ENCODE measurements around the gene LARGE2.
A peak's percentile ranks its signal among the peaks of the same experiment; 100 is the strongest.

Gene LARGE2

GRCh38 chr11:45930951-45931570, 8.6 kb downstream of the LARGE2 start:
- DNase-seq, result no peak

- DNase-seq, result no peak
Measured at GRCh38 chr11:45931739-45932138, 9.3 kb downstream of the LARGE2 start.

DNA sequence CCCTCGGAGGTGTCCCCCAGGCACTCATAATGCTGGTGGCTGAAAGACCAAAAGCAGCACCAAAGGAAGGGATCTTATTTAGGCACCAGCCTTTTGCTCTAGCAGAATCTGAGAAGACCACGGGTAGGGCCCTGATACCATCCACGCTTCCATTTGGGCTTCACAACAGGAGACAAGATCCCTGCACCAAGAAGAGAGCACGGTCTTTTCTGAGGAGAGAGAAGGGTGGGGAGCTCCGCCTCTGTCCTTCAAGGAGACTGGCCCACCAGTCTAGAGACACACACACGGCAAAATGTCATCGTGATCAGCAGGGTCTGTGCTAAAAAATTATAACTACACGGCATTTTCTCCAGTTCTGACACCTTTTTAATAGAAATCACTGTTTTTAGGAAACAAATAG, 9.8 kb downstream of the LARGE2 start:
- no peak for DNase-seq

GRCh38 chr11:45933131-45933831, 10.8 kb downstream of the LARGE2 start:
- DNase-seq, result peak; percentile 8

DNA sequence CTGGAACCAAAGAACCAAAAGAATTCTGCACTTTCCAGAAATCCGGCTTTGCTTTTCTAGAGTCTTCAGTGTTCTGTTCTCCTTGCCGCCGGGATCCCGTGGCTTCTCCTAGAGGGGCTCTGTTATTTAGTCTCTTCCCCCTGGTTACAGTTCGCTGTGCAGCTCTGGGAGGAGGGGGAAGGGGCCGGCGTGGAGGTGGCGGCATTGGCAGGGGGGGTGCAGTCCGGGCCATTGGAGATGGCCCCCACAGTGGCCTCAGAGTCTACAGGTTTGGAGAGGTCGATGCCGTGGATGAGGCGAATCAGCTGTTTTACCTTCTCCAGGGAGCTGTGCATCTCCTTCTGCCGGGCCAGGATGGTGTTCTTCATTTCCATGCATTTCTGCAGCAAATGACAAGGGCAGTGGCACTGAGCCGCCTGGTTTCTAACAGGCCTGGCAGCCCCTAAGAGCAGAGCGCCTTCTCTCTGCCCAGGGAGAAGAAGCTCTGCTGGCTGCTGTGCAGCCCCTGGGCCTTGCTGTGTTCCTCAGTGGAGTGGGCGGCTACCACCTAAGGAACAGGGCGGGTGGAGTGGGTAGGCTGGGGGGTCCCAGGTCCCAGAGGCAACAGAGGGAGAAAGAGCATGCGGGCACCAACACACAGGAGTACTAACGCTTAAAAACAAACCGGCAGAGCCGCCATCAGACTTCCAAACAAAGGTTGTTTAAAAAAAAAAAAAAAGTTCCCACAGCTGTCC, 11.6 kb downstream of the LARGE2 start:
- no peak for DNase-seq

- no peak for DNase-seq
Measured at GRCh38 chr11:45934580-45935318, 12.3 kb downstream of the LARGE2 start.

DNA sequence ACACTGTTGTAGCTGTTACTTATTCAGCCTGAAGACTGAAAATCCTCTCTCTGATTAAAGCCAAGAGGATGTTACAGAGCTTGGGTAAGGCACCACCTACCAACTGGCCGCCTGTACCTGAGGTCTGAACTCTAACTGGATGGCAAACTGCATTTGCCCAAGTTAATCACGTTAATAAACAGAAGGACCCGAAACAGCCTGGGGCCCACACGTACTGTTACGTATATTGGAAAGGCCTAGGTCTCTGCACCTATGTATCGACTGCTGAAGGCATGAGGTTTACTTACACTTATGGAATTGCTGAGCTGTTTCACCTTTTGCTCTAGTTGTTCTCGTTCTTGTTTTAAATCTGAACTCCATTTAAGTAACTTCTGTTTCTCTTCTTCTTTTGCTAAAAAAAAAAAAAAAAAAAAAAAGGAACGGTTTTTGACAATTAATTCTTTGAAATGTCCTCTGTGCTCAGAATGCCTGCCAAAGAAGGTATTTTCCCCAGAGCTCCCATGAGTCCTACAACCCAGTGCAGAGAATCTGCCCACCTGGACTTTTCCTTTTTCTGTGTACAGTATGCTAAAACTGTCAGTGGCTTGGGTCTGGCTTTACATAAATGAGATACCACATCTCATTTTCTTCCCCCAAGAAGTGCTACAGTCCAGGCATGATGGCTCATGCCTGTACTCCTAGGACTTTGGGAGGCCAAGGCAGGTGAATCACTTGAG, 13.1 kb downstream of the LARGE2 start:
- no peak for DNase-seq

GRCh38 chr11:45936511-45937054, 14.1 kb downstream of the LARGE2 start:
- no peak for DNase-seq

GRCh38 chr11:45937916-45938315, 15.5 kb downstream of the LARGE2 start:
- no peak for DNase-seq

DNA sequence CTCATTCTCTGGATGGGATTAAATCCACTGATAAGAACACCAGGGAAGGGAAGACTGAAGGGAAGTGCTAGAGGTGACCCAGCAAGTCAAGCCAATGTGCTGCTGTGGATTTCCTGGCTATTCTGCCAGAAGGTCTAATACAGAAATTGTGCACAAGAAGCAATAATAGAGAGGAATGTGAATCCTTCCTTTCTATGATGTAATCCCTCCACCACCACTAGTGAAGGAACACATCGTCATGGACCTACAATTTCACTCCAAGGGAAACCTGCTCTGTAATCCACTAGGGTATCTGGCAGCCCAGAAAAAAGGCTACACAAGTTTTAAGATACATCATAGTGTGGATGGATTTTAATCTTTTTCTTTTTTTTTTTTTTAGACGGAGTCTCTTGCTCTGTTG, 17.4 kb downstream of the LARGE2 start:
- DNase-seq, result no peak

DNA sequence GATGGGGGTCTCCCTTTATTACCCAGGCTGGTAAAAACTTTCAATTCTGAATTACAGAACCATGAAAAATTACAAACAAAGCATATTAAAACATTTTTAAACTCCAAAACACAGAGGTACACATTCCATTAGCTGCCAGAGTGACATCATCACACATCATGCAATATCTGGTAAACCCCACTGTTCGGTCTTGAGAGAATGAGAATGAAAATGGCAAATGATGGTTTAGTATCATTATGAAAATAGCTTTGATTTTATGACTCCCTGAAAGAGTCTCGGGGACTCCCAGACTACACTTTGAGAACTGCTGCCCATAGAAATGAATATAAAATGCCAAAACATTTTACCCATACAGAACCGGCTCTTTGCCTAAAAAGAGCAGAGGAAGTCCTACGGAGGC, 18.8 kb downstream of the LARGE2 start:
- no peak for DNase-seq

GRCh38 chr11:45942381-45942780, 19.9 kb downstream of the LARGE2 start:
- DNase-seq, result no peak

DNA sequence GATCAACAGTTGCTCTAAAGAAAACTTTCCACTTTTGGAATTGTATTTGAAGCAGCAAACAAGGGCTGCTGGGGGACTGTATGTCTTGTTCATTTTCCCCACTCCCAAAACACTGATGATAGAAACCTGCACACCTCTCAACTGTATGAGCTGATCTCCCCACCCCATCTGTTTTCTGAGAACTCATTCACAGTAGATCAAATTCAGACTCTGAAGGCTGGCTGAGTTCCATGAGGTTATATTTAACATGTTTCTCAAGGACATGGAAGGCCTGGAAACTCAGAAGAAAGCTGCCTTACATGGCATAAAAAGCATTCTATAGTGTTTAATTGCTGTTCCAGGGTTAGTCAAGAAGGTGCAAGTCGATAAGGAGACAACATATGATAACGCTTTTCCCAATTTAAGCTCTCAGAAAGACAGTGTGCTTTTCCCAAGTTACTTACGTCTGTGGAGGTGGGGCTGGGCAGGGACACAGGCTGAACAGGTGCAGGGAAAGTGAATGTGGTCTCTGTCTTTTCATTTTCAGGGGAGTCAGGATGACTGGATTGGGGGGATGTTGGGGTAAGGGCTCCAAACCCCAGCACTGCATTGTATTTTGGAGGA, 23.0 kb downstream of the LARGE2 start:
- DNase-seq, result no peak

GRCh38 chr11:45947885-45948284, 25.4 kb downstream of the LARGE2 start:
- DNase-seq, result no peak

DNA sequence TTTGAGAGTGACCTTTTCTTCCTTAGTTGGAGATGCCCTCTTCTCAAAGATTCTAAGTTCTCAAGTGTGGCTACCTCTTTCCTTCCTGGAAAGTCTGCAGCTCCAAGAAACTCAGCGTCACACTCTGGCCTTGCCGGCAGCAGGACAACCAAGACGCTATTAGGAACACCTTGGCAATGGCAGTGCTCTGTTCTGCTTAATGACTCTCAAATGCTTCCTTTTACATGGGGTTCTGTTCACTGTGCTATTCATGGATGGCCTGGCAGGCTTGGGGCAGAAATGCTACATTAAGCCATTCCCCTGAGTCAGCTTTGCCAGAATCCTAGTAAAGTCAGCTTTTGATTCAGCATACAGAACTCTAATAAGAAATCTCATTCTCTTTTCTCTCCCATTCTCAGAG, 25.9 kb downstream of the LARGE2 start:
- DNase-seq, result no peak

- no peak for DNase-seq
Measured at GRCh38 chr11:45949992-45950407, 27.5 kb downstream of the LARGE2 start.

DNA sequence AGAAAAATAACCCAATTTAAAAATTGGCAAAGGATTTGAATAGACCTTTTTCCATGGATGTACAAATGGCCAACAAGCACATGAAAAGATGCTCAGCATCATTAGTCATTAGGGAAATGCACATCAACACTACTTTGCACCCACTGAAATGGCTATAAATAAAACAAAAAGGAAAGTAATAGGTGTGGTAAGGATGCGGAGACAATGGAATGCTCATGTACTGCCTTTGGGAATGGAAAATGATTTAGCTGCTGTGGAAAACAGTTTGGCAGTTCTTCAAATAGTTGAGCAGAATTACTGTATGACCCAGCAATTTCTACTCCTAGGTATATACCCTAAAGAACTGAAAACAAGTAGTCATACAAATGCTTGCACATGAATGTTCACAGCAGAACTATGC, 37.4 kb downstream of the LARGE2 start:
- DNase-seq, result no peak

DNA sequence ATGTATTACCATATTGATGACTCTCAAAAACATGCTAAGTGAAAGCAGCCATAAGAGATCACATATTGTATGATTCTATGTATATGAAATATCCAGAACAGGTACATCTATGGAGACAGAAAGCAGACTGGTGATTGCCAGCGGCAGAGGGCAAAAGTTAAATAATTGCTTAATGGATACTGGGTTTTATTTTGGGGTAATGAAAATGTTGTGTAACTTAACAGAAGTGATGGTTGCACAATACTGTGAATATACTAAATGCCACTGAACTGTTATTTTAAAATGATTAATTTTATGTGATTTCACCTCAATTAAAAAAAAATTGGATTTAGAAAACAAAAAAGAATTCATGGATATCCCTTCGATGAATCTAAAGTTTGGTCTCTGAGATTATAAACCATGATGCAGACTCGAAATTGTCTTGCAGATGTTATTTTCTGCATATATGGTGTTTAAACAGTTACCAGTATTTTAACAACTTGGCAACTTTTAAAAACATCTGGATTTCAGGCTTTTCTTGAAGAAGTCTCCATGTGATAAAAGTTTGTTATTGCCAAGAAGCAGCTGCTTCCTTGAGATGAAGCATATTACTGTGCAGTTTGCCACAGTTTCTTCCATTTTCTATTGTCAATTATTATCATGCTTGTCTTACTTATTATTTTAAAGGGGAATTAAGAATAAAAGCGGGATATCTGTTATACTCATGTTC, 38.1 kb downstream of the LARGE2 start:
- DNase-seq, result no peak

DNA sequence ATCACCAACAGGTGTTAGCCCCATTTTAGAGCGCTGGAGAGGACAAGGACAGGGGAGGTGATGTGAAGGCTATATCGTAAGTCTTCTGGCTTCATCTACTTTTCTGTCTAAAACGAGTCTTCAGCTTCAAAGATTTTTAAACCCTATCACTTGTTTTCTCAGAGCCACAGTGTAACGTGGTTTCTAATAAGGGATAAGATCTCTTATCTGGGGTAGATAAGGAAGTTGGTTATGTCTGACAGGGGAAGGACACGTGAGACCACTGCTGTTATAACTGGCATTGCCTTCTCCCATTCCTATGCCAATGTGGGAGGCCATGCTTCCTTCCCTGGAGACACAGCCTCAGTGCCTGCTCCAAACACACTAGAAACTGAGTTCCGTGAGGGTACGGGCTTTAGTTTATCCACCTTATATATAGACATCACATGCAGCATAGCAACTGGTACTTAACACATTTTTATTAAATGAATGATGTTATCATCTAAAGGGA, 39.3 kb downstream of the LARGE2 start:
- no peak for DNase-seq

GRCh38 chr11:45964911-45965389, 42.5 kb downstream of the LARGE2 start:
- peak; percentile 76 for DNase-seq

- no peak for DNase-seq
Measured at GRCh38 chr11:45967506-45967905, 45.0 kb downstream of the LARGE2 start.
